Gastrocnemius medialis (tissue), 4 donors: Measurements from ENCODE around the gene NOTCH1.

Experiments
- POLR2A ChIP-seq, 2 donors: fragments of 450-650 bp; IDR thresholded peaks; one replicate each; pipeline ENCODE4 v1.6.1; 2017; ENCODE audit warnings: antibody characterized with exemption in 2 of 2, mild to moderate bottlenecking in 2 of 2, moderate library complexity in 2 of 2
- TF ChIP-seq, protein P1 (sequence below), 5 experiments: fragments of 450-650 bp in 3 of 5; fragments of 200-600 bp in 2 of 5; sonication (generic) in 2 of 5; IDR thresholded peaks in 4 of 5; conservative IDR thresholded peaks in 1 of 5; 1 replicate in 4 of 5; 2 replicates in 1 of 5; pipeline ENCODE4 v1.5.1; 2016 to 2019; ENCODE audit warnings: antibody characterized with exemption in 5 of 5, mild to moderate bottlenecking in 3 of 5, moderate library complexity in 3 of 5

- TF ChIP-seq, protein P1, sequence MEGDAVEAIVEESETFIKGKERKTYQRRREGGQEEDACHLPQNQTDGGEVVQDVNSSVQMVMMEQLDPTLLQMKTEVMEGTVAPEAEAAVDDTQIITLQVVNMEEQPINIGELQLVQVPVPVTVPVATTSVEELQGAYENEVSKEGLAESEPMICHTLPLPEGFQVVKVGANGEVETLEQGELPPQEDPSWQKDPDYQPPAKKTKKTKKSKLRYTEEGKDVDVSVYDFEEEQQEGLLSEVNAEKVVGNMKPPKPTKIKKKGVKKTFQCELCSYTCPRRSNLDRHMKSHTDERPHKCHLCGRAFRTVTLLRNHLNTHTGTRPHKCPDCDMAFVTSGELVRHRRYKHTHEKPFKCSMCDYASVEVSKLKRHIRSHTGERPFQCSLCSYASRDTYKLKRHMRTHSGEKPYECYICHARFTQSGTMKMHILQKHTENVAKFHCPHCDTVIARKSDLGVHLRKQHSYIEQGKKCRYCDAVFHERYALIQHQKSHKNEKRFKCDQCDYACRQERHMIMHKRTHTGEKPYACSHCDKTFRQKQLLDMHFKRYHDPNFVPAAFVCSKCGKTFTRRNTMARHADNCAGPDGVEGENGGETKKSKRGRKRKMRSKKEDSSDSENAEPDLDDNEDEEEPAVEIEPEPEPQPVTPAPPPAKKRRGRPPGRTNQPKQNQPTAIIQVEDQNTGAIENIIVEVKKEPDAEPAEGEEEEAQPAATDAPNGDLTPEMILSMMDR (IDR thresholded peaks at IDR 0.05 in 4 of 5, conservative IDR thresholded peaks at IDR 0.05 in 1 of 5) = no peak
- TF ChIP-seq POLR2A (IDR thresholded peaks at IDR 0.05) = no peak
Observed at GRCh38 chr9:136558373-136558772, 12.5 kb upstream of the NOTCH1 start.
